Measurements from ENCODE around the gene BGN. TPM values are rescaled to one million over a fixed set of nuclear protein-coding genes. Genes with fewer than 3 reads are reported as not detected.

BGN gene
- total RNA-seq, 1 experiment from 2014 or later, result 94.7 TPM

GRCh38 chrX:153525451-153525850 is 30.7 kb downstream of the BGN start:
- no peak overlapping the region for H3K4me3 ChIP-seq

GRCh38 chrX:153526042-153526441 is 31.3 kb downstream of the BGN start:
- no peak for DNase-seq
- H3K9me3 ChIP-seq, result no peaks in the 10 kb centered on the region
- no peaks in the 10 kb centered on the region for H3K36me3 ChIP-seq
- H3K4me3 ChIP-seq, result no peak overlapping the region
- no peaks in the 10 kb centered on the region for H3K27me3 ChIP-seq

More at GRCh38 chrX:153525451-153525850, 30.7 kb downstream of the BGN start:
- Histone ChIP-seq H3K36me3 (no peaks in the 10 kb centered on the region), H3K27me3 (no peaks in the 10 kb centered on the region), H3K9me3 (no peaks in the 10 kb centered on the region)
- no peak for DNase-seq

- Histone ChIP-seq H3K27me3 (no peaks in the 10 kb centered on the region), H3K36me3 (no peaks in the 10 kb centered on the region), H3K4me3 (no peak overlapping the region), H3K9me3 (no peaks in the 10 kb centered on the region)
- no peak for DNase-seq
Measured at GRCh38 chrX:153526801-153527200, 32.0 kb downstream of the BGN start.

GRCh38 chrX:153527208-153527607 is 32.4 kb downstream of the BGN start:
- H3K36me3 ChIP-seq, result no peaks in the 10 kb centered on the region
- no peaks in the 10 kb centered on the region for H3K27me3 ChIP-seq
- H3K4me3 ChIP-seq, result no peak overlapping the region
- DNase-seq, result no peak
- H3K9me3 ChIP-seq, result no peaks in the 10 kb centered on the region

- no peak overlapping the region for H3K4me3 ChIP-seq
- no peaks in the 10 kb centered on the region for H3K36me3 ChIP-seq
- no peaks in the 10 kb centered on the region for H3K9me3 ChIP-seq
- DNase-seq, result no peak
- H3K27me3 ChIP-seq, result no peaks in the 10 kb centered on the region
Measured at GRCh38 chrX:153530411-153531129, 35.8 kb downstream of the BGN start.

- H3K27me3 ChIP-seq, result no peaks in the 10 kb centered on the region
- H3K9me3 ChIP-seq, result no peaks in the 10 kb centered on the region
- no peaks in the 10 kb centered on the region for H3K36me3 ChIP-seq
- no peak overlapping the region for H3K4me3 ChIP-seq
- DNase-seq, result no peak
Measured at GRCh38 chrX:153533091-153533490, 38.3 kb downstream of the BGN start.

- Histone ChIP-seq H3K4me3 (no peak overlapping the region), H3K36me3 (no peaks in the 10 kb centered on the region), H3K9me3 (no peaks in the 10 kb centered on the region), H3K27me3 (no peaks in the 10 kb centered on the region)
- no peak for DNase-seq
Measured at GRCh38 chrX:153537080-153537479, 42.3 kb downstream of the BGN start.

GRCh38 chrX:153537526-153538295 is 42.9 kb downstream of the BGN start:
- H3K27me3 ChIP-seq, result no peaks in the 10 kb centered on the region
- DNase-seq, result no peak
- no peaks in the 10 kb centered on the region for H3K9me3 ChIP-seq
- H3K36me3 ChIP-seq, result no peaks in the 10 kb centered on the region
- H3K4me3 ChIP-seq, result no peak overlapping the region

GRCh38 chrX:153538424-153538823 is 43.6 kb downstream of the BGN start:
- Histone ChIP-seq H3K27me3 (no peaks in the 10 kb centered on the region), H3K36me3 (no peaks in the 10 kb centered on the region), H3K4me3 (no peak overlapping the region), H3K9me3 (no peaks in the 10 kb centered on the region)
- DNase-seq, result no peak

GRCh38 chrX:153539171-153539978 is 44.6 kb downstream of the BGN start:
- Histone ChIP-seq H3K4me3 (no peak overlapping the region), H3K36me3 (no peaks in the 10 kb centered on the region), H3K27me3 (no peaks in the 10 kb centered on the region), H3K9me3 (no peaks in the 10 kb centered on the region)
- peak; percentile 51 for DNase-seq

- no peak for DNase-seq
- Histone ChIP-seq H3K9me3 (no peaks in the 10 kb centered on the region), H3K4me3 (no peak overlapping the region), H3K27me3 (no peaks in the 10 kb centered on the region), H3K36me3 (no peaks in the 10 kb centered on the region)
Measured at GRCh38 chrX:153539979-153540358, 45.2 kb downstream of the BGN start.

- Histone ChIP-seq H3K27me3 (no peaks in the 10 kb centered on the region), H3K4me3 (no peak overlapping the region), H3K36me3 (no peaks in the 10 kb centered on the region), H3K9me3 (no peaks in the 10 kb centered on the region)
- DNase-seq, result no peak
Measured at GRCh38 chrX:153544727-153545126, 49.9 kb downstream of the BGN start.

- Histone ChIP-seq H3K36me3 (no peaks in the 10 kb centered on the region), H3K27me3 (no peaks in the 10 kb centered on the region), H3K9me3 (no peaks in the 10 kb centered on the region), H3K4me3 (no peak overlapping the region)
- DNase-seq, result no peak
Measured at GRCh38 chrX:153546386-153546785, 51.6 kb downstream of the BGN start.

- DNase-seq, result no peak
- no peak overlapping the region for H3K4me3 ChIP-seq
- no peaks in the 10 kb centered on the region for H3K9me3 ChIP-seq
- H3K36me3 ChIP-seq, result no peaks in the 10 kb centered on the region
- no peaks in the 10 kb centered on the region for H3K27me3 ChIP-seq
Measured at GRCh38 chrX:153547195-153547594, 52.4 kb downstream of the BGN start.

GRCh38 chrX:153549231-153549630 is 54.5 kb downstream of the BGN start:
- Histone ChIP-seq H3K9me3 (no peaks in the 10 kb centered on the region), H3K4me3 (no peak overlapping the region), H3K36me3 (no peaks in the 10 kb centered on the region), H3K27me3 (no peaks in the 10 kb centered on the region)
- DNase-seq, result no peak

- H3K27me3 ChIP-seq, result no peaks in the 10 kb centered on the region
- DNase-seq, result no peak
- H3K4me3 ChIP-seq, result no peak overlapping the region
- no peaks in the 10 kb centered on the region for H3K36me3 ChIP-seq
- no peaks in the 10 kb centered on the region for H3K9me3 ChIP-seq
Measured at GRCh38 chrX:153549807-153550206, 55.0 kb downstream of the BGN start.

GRCh38 chrX:153551135-153551534 is 56.4 kb downstream of the BGN start:
- H3K27me3 ChIP-seq, result no peaks in the 10 kb centered on the region
- H3K36me3 ChIP-seq, result no peaks in the 10 kb centered on the region
- no peak for DNase-seq
- no peaks in the 10 kb centered on the region for H3K9me3 ChIP-seq
- no peak overlapping the region for H3K4me3 ChIP-seq
